ENCODE results near the gene TAS2R3. TPM values are rescaled to one million over a fixed set of nuclear protein-coding genes. Genes with fewer than 3 reads are reported as not detected.
A peak's percentile ranks its signal among the peaks of the same experiment; 100 is the strongest.
"Not testable (repeated sequence)": the region's sequence is repeated elsewhere in the genome, so short reads cannot be mapped to it uniquely, and the experiment has no call there.

Gene TAS2R3
- total and polyA plus RNA-seq, 10 donors = 1.5 to 9.3 (median 4.8) TPM; not detected in 3

GRCh38 chr7:141748396-141748795 is 15.5 kb upstream of the TAS2R3 start:
- WGBS, 5 donors = 94 to 100% (median 97%) methylated on average over 2 of the region's 2 CpGs
- peaks cover 11 to 41% (median 37%) of the 10 kb centered on the region in 8 donors for H3K9me3 ChIP-seq
- H3K4me1 ChIP-seq = no peaks in the 10 kb centered on the region
- H3K27ac ChIP-seq = no peak overlapping the region
- TF ChIP-seq POLR2A (IDR thresholded peaks at IDR 0.05) = no peak
- TF ChIP-seq CTCF (IDR thresholded peaks at IDR 0.05 in 8 of 11, conservative IDR thresholded peaks at IDR 0.05 in 3 of 11) = no peak
- no peak for TF ChIP-seq POLR2AphosphoS5 (IDR thresholded peaks at IDR 0.05)
- no peaks in the 10 kb centered on the region for H3K27me3 ChIP-seq (replicated peaks in 1 of 7)
- no peak overlapping the region for H3K4me3 ChIP-seq
- intact Hi-C loops (cut with DNase I; ENCODE audit: low total_unique reads) = no loop called here
- no peak for DNase-seq
- peaks cover 41 to 100% (median 100%) of the 10 kb centered on the region in 6 donors for H3K36me3 ChIP-seq

- H3K27ac ChIP-seq; H3K4me1 ChIP-seq; H3K27me3 ChIP-seq (replicated peaks in 1 of 7); DNase-seq; intact Hi-C loops (cut with DNase I; ENCODE audit: low total_unique reads): not testable (repeated sequence)
- H3K4me3 ChIP-seq = peak overlapping the region in 1 of 8 donors; percentile 17
- 93 to 99% (median 98%) methylated on average over 10 of the region's 10 CpGs for WGBS, 5 donors
- H3K9me3 ChIP-seq = peaks cover 11 to 42% (median 37%) of the 10 kb centered on the region in 8 donors
- H3K36me3 ChIP-seq = peaks cover 40 to 100% (median 81%) of the 10 kb centered on the region in 6 donors
Observed at GRCh38 chr7:141751904-141752303, 12.0 kb upstream of the TAS2R3 start.

GRCh38 chr7:141752634-141753033 is 11.3 kb upstream of the TAS2R3 start:
- Histone ChIP-seq H3K4me1 (no peaks in the 10 kb centered on the region), H3K27me3 (replicated peaks in 1 of 7) (no peaks in the 10 kb centered on the region), H3K27ac (no peak overlapping the region), H3K9me3 (peaks cover 11 to 42% (median 37%) of the 10 kb centered on the region in 8 donors), H3K4me3 (no peak overlapping the region), H3K36me3 (peaks cover 41 to 100% (median 81%) of the 10 kb centered on the region in 6 donors)
- TF ChIP-seq CTCF (IDR thresholded peaks at IDR 0.05 in 8 of 11, conservative IDR thresholded peaks at IDR 0.05 in 3 of 11) = peak in 2 of 11 experiments; percentile 13 to 25
- TF ChIP-seq POLR2A (IDR thresholded peaks at IDR 0.05) = no peak
- intact Hi-C loops (cut with DNase I; ENCODE audit: low total_unique reads) = no loop called here
- DNase-seq = no peak
- WGBS, 5 donors = 97 to 99% (median 98%) methylated on average over 13 of the region's 13 CpGs

DNA sequence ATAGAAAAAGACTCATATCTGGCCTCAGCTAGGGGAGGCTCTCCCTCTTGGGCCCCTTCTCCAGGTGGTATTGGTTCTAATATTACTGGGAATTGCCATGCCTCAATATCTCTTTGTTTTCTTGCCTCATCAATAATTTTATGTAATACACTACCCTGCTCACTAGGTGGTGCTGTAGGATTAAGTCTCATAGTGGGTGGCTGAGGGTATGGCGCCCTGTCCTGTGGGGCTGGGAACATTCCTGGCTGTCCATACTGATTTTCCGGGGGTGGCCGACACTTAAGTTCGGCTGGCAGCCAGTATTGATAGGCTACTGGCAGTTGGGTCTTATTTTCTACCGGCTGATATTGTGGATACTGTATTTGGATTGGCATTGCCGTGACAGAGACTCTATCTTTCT is 9.0 kb upstream of the TAS2R3 start:
- H3K27me3 ChIP-seq (replicated peaks in 1 of 7) = no peaks in the 10 kb centered on the region
- H3K36me3 ChIP-seq = peaks cover 31 to 100% (median 74%) of the 10 kb centered on the region in 6 donors
- WGBS, 5 donors = 80 to 98% (median 91%) methylated on average over 6 of the region's 6 CpGs
- intact Hi-C loops (cut with DNase I; ENCODE audit: low total_unique reads) = no loop called here
- DNase-seq = no peak
- H3K4me3 ChIP-seq = no peak overlapping the region
- peaks cover 11 to 35% (median 34%) of the 10 kb centered on the region in 8 donors for H3K9me3 ChIP-seq
- H3K4me1 ChIP-seq = no peaks in the 10 kb centered on the region
- no peak overlapping the region for H3K27ac ChIP-seq
- TF ChIP-seq POLR2AphosphoS5 (IDR thresholded peaks at IDR 0.05) = no peak
- TF ChIP-seq POLR2A (IDR thresholded peaks at IDR 0.05) = no peak
- peak in 4 of 11 experiments; percentile 22 to 47 (median 27) for TF ChIP-seq CTCF (IDR thresholded peaks at IDR 0.05 in 8 of 11, conservative IDR thresholded peaks at IDR 0.05 in 3 of 11)

DNA sequence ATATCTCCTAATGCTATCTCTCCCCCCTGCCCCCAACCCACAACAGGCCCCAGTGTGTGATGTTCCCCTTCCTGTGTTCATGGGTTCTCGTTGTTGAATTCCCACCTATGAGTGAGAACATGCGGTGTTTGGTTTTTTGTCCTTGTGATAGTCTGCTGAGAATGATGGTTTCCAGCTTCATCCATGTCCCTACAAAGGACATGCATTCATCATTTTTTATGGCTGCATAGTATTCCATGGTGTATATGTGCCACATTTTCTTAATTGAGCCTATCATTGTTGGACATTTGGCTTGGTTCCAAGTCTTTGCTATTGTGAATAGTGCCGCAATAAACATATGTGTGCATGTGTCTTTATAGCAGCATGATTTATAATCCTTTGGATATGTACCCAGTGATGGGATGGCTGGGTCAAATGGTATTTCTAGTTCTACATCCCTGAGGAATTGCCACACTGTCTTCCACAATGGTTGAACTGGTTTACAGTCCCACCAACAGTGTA is 6.2 kb downstream of the TAS2R3 start:
- H3K27me3 ChIP-seq (replicated peaks in 1 of 7); DNase-seq; H3K4me1 ChIP-seq; H3K27ac ChIP-seq; intact Hi-C loops (cut with DNase I; ENCODE audit: low total_unique reads); H3K4me3 ChIP-seq: not testable (repeated sequence)
- Histone ChIP-seq H3K9me3 (peaks cover 0 to 11% (median 4%) of the 10 kb centered on the region in 8 donors), H3K36me3 (peaks cover 0 to 25% (median 5%) of the 10 kb centered on the region in 6 donors)
- 91 to 100% (median 98%) methylated on average over 3 of the region's 3 CpGs for WGBS, 5 donors

All from spleen (tissue), 11 donors.